Hematopoietic multipotent progenitor cell (in vitro differentiated cells): ENCODE results near the gene UQCRHL. TPM values are rescaled to one million over a fixed set of nuclear protein-coding genes. Genes with fewer than 3 reads are reported as not detected.
A peak's percentile ranks its signal among the peaks of the same experiment; 100 is the strongest.

Source experiments
- DNase-seq, 3 donors: peaks; one replicate each; pipeline ENCODE4 v3.0.0-alpha.2; 2011 to 2015; ENCODE audit warnings: low read depth in 2 of 3, low spot score in 2 of 3
- total RNA-seq: library from RNA; depleted of rRNA; stranded (reverse); fragments of >200 nt; gene quantifications from one replicate; pipeline ENCODE4 v1.2.3, GENCODE V29; 2012

UQCRHL gene
- total RNA-seq, 1 donor = 0.54 TPM

DNA sequence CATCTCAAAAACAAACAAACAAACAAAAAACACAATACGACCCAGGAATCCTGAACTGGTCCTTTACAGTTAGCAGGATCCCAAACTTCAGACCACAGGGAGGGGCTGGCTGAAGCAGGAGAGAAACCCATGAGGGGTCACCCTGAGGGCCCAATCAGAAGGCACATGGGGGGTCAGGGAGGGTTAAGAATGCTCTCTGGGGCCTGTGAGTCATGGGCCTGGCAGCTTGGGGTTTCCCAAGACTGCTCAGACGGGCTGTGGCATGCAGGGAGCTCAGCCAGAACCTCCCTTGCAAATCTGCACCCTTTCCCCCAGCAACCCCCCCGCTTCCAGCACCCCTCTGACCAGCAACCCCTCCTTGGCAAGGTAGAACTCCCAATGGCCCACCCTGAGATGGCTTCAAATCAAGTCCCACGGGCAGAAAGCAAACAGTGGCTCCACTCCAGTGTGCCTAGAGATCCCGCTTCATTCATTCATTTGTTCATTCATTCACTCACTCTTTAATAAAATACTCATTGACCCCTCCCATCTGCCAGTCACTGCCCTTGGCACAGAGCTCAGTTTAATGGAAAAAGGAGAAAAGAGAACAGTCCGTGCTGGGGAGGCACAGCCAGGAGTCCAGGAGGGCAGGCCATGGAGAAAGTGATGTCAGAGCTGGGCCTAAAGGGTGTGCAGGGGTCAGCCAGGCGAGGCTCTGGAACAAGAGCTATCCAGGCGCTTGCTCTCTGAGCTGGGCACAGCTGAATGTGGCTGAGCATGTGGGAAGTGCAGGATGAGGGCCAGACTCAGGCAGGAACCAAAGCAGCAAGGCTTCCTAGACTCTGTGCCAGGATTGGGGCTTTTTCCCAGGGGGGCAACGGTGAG, 8.2 kb downstream of the UQCRHL start:
- DNase-seq = no peak

- DNase-seq = no peak
These were observed 9.6 kb downstream of the UQCRHL start for GRCh38 chr1:15797614-15798390.

GRCh38 chr1:15796086-15796462, 11.4 kb downstream of the UQCRHL start:
- no peak for DNase-seq

GRCh38 chr1:15788624-15789301, 18.7 kb downstream of the UQCRHL start:
- peak in 2 of 3 donors; percentile 15 to 40 for DNase-seq

GRCh38 chr1:15786581-15786980, 20.9 kb downstream of the UQCRHL start:
- no peak for DNase-seq

- no peak for DNase-seq
These were observed 21.8 kb downstream of the UQCRHL start for GRCh38 chr1:15785683-15786082.

GRCh38 chr1:15777909-15778707, 29.3 kb downstream of the UQCRHL start:
- no peak for DNase-seq

DNA sequence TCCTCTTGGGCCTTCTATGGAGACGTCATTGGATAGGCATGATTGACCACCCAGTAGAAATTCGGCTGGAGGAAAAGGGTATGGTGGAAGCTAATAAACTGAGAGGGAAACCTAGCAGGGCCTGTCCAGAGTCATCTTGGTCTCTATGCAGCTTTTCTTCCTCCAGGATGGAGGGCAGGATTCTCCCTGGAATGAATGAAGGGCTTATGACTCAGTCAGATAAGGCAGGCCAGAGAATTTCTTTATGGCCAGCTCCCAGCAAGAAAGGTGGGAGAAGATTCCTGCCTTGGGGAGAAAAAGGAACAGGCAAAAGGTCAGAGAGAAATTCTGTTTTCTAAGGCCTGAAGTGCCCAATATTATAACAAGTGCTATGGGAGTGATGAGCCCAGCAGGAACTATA, 31.7 kb downstream of the UQCRHL start:
- no peak for DNase-seq

DNA sequence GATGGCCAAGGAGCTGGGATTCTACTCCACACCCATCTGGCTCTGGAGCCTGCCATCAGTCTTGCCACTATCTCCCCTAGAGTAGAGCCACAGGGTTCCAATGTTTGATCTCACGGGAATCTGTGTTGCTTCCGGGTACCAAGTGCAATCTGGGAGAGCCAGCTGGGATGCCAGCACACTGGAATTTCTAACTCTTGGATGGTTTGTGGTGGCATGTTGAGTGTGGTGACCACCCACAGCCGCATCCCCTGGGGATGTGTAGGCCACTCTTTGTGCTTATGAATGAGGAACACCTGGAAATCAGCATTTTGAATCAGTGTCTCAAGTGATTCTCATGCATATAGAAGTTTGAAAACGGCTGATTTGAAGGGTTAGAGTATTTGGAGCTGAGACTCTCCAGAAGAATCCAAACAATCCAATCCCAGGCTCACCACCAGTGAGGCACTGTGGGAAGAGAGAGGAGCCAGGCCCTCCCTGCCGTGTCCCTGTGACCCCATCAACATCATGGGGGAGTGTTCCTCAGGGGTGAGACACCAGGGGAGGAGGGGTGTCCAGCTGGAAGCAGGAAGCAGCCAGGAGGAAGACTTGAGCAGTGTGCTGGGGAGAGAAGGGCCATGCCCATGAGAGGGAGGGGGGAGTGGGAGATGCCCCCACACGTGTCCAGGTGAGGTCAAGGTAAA, 35.5 kb downstream of the UQCRHL start:
- DNase-seq = no peak

DNA sequence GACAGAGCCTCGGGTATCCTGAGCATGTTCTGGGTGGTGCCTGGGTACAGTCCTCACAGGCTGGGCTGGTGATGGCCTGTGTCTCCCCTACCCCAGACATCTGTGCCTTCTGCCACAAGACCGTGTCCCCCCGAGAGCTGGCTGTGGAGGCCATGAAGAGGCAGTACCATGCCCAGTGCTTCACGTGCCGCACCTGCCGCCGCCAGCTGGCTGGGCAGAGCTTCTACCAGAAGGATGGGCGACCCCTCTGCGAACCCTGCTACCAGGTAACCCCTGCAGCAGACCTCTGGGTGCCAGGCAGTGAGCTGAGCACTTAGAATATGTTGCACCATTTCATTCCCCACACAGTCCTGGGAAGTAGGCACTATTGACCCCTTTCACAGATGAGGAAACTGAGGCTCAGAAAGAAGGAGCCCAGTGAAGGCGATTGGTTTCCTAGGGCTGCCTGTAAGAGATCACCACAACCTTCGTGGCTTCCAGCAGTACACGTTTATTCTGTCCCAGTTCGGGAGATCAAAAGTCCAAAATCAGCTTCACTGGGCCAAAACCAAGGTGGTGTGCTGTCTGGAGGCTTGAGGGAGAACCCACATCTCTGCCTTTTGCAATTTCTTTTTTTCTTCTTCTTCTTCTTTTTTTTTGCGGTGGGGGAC, 37.0 kb downstream of the UQCRHL start:
- no peak for DNase-seq

- no peak for DNase-seq
These were observed 39.1 kb downstream of the UQCRHL start for GRCh38 chr1:15768388-15768787.

GRCh38 chr1:15767941-15768340, 39.5 kb downstream of the UQCRHL start:
- DNase-seq = no peak

DNA sequence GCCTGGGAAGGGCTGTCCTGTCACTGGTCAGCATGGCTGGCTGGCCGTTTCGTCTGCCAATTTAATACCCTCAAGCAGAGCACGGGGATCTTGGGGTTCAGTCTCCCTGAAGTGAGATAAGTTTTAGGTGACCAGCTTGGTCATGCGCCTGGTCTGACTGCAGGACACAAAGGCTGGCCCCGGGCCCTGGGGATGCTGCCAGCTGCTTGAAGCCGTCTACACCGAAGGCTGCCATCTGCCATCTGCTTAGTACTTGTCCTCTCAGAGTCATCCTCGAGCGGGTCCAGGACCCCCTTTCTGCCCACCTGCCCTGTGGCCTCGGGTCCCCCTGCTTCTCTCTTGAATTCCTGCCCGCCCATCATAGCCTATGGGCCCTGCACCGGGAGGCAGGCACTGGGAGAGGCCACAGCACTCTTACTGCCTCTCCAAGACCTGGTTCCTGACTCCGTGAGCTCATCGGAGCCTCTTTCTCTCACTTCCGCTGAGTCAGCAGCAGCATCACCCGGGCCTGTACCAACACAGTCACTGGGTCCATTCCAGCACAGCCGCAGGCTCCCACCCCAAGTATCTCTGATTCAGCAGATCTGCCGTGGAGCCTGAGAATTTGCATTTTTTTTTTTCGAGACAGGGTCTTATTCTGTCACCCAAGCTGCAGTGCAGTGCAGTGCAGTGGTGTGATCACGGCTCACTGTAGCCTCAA, 41.8 kb downstream of the UQCRHL start:
- no peak for DNase-seq

- no peak for DNase-seq
These were observed 42.6 kb downstream of the UQCRHL start for GRCh38 chr1:15764890-15765289.

DNA sequence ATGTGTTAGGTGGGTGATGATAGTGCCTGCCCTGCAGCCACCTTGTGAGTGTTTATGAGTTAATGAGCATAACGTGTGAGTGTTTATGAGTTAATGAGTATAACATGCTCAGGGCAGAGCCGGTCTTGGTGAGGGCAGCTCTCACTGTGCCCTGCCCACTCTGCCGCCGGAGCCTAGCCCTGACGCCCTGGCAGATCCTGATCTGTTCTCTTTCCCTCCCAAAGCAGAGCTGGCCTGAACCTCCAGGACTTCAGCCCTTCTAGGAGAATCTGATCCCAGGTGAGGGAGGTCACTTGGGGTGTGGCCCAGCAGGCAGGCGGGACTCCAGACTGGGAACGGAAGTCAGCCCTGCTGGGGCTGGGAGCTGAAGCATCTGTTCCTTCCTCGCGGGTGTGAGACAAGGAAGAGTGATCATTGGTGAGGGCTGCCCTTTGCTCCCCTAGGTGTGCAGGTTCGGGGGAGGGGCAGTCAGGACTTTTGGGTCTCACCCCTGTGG, 43.1 kb downstream of the UQCRHL start:
- DNase-seq = no peak

GRCh38 chr1:15762546-15762945, 44.9 kb downstream of the UQCRHL start:
- DNase-seq = no peak

- no peak for DNase-seq
These were observed 45.9 kb downstream of the UQCRHL start for GRCh38 chr1:15761366-15762128.
